Measurements from ENCODE around the gene TNNC1. TPM values are rescaled to one million over a fixed set of nuclear protein-coding genes. Genes with fewer than 3 reads are reported as not detected.

Gene TNNC1
- total RNA-seq, 1 donor, result 1.4 TPM

DNA sequence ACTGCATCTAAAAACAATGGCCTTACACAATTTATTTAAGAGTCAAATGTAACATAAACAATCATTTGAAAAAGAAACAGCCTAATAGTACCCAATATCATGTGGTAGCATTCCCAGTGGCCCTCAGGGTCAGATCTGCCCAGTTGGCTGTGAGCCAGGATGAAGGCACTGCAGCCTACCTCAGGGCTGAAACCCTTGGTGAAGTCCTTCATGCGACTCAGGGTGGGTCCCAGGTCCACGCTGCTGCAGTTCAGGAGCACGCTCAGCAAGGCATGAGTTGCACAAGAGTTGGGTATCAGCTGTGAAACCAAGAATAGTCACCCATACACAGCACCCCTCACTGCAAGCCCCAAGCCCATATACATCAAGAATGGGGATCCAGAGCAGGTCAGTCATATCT, 46.1 kb downstream of the TNNC1 start:
- no peak overlapping the region for H3K4me3 ChIP-seq (ENCODE audit: low read depth, low read length)
- DNase-seq (ENCODE audit: low read depth), result no peak
- TF ChIP-seq, protein P1, sequence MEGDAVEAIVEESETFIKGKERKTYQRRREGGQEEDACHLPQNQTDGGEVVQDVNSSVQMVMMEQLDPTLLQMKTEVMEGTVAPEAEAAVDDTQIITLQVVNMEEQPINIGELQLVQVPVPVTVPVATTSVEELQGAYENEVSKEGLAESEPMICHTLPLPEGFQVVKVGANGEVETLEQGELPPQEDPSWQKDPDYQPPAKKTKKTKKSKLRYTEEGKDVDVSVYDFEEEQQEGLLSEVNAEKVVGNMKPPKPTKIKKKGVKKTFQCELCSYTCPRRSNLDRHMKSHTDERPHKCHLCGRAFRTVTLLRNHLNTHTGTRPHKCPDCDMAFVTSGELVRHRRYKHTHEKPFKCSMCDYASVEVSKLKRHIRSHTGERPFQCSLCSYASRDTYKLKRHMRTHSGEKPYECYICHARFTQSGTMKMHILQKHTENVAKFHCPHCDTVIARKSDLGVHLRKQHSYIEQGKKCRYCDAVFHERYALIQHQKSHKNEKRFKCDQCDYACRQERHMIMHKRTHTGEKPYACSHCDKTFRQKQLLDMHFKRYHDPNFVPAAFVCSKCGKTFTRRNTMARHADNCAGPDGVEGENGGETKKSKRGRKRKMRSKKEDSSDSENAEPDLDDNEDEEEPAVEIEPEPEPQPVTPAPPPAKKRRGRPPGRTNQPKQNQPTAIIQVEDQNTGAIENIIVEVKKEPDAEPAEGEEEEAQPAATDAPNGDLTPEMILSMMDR (IDR thresholded peaks at IDR 0.05; ENCODE audit: insufficient read depth, low read length), result no peak

DNA sequence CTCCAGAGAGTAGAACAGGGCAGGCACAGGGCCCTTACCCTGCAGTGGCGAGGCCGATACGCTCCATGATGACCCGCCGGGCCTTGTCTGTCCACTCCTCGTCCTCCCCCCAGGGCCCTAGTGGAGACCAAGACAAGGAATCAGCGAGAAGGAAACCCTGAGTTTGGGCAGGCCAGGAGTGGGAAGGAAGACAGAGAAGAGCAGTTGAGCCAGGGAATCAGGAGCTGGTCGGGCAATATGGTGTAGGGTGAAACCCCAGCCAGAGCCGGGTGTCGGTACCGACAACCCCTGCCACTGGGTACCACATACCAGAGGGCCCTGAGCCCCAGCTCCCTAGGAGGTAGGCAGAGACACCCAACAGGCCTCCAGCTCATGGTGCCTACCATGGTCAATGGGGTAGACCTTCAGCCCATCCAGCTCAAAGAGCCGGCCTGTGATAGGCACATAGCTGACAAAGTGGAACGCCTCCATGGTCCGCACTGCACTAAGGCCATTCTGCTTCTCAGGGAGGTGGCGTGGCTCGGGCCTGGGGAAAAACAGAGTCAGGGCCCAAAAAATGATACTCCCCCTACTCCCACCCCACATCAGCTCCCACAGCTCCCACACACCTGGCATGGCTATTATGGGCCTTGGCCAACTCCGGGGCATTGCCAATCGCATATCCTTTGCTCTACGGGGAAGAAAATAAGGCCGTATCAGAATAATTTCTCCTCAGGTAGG, 46.9 kb downstream of the TNNC1 start:
- TF ChIP-seq, protein P1 (IDR thresholded peaks at IDR 0.05; ENCODE audit: insufficient read depth, low read length), result no peak
- DNase-seq (ENCODE audit: low read depth), result no peak
- no peak overlapping the region for H3K4me3 ChIP-seq (ENCODE audit: low read depth, low read length)

DNA sequence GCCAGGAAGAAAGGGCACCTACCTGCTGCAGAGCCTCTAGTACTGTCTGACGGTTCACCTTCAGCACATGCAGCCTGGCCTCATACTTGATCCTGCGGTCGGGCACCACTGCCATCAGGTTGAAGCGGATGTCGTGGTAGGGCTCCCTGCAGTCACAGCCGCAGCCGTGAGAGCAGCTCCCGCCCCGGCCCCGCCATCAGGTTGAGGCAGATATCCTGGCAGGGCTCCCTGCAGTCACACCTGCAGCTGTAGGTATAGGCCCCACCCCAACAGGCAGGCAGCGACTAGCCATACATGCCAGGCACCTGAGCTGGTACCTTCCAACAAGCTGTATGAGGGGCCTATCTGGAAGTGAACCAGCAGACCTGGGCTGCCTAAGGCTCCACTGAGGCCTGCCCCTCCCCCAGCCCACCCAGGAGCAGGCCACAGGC, 47.6 kb downstream of the TNNC1 start:
- no peak overlapping the region for H3K4me3 ChIP-seq (ENCODE audit: low read depth, low read length)
- TF ChIP-seq, protein P1 (IDR thresholded peaks at IDR 0.05; ENCODE audit: insufficient read depth, low read length), result no peak
- DNase-seq (ENCODE audit: low read depth), result no peak

DNA sequence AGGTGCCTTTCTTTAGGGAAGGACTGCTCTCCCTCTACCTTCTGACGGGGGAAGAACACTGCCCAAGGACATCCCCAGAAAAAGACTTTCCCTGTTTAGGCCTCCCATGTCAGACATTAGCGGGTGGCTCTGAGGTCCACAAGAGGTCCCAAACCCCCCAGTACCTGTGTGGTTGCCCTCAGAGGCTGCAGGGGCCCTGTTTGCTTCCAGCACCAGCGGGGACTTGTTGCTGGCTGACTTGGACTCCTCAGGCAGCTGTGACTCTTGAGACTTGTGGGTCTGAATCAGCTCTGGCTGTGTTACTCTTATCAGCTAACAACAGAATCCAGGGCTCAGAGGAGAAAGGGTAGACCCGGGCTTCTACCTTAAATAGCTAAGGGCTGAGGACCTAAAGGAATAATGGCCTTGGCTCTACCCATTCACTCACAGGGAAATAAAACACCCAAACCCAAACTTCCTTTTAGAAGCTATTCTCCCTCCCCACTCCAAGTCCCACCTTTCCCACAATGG, 48.2 kb downstream of the TNNC1 start:
- TF ChIP-seq, protein P1 (IDR thresholded peaks at IDR 0.05; ENCODE audit: insufficient read depth, low read length), result no peak
- DNase-seq (ENCODE audit: low read depth), result no peak
- no peak overlapping the region for H3K4me3 ChIP-seq (ENCODE audit: low read depth, low read length)

DNA sequence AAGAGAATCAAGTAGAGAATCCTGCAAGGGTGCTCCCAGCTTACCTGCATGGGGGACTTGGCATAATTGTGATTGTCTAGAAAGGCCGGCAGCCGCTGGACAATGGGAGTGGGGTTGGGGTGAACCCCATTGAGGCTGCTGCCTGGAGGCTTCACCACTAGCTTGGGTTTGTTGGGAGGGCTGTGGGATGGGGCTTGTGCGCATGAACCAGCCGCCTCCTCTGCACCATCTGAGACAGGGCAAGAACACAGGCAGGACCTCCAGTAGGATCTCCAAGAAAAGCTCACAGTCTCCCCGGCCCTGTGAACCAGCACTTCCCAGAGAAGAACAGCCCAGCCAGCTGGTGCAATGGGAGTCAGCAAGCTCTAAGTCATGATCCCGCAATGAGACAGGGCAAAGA, 48.8 kb downstream of the TNNC1 start:
- DNase-seq (ENCODE audit: low read depth), result no peak
- TF ChIP-seq, protein P1 (IDR thresholded peaks at IDR 0.05; ENCODE audit: insufficient read depth, low read length), result no peak
- H3K4me3 ChIP-seq (ENCODE audit: low read depth, low read length), result no peak overlapping the region

DNA sequence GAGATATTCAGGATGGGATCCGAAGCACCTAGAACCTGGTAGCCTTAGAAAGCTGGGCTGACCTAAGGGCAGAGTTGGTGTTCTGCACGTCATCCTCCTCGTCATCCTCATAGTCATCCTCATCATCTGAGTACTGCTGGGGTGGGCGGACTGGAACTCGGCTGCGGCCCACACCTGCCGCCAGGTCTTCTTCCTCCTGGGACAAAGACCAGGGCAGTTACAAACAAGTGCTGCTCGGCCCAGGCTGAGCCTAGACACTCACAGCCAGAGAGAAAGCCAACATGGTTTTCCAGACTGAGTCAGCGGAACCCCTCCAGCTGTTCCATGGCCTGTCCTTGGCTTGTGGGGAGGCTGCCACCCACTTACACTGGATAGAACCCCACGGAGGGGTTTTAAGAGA, 49.5 kb downstream of the TNNC1 start:
- DNase-seq (ENCODE audit: low read depth), result no peak
- no peak overlapping the region for H3K4me3 ChIP-seq (ENCODE audit: low read depth, low read length)
- TF ChIP-seq, protein P1 (IDR thresholded peaks at IDR 0.05; ENCODE audit: insufficient read depth, low read length), result no peak

All from fibroblast of the aortic adventitia (primary cell).